Thyroid gland (tissue), 4 donors: ENCODE results near the gene SGSM2. TPM values are rescaled to one million over a fixed set of nuclear protein-coding genes. Genes with fewer than 3 reads are reported as not detected.

Experiments used
- DNase-seq, 2 donors: peaks; one replicate each; pipeline ENCODE4 v3.0.0-alpha.2; 2019
- H3K27ac ChIP-seq, 3 donors: fragments of 200-600 bp; sonication (generic); 1 replicate in 2 of 3; 2 replicates in 1 of 3; pipeline ENCODE4 v1.5.1; 2016 to 2019; ENCODE audit warnings: mild to moderate bottlenecking in 1 of 3, moderate library complexity in 1 of 3
- H3K27me3 ChIP-seq: fragments of 200-600 bp; sonication (generic); one replicate; pipeline ENCODE4 v1.5.1; 2019
- H3K36me3 ChIP-seq, 2 donors: fragments of 200-600 bp; sonication (generic); one replicate each; pipeline ENCODE4 v1.5.1; 2016 to 2019
- H3K4me1 ChIP-seq, 2 donors: fragments of 200-600 bp; sonication (generic); one replicate each; pipeline ENCODE4 v1.5.1; 2017 to 2019
- H3K4me3 ChIP-seq, 3 donors: fragments of 200-600 bp; sonication (generic); replicated peaks in 1 of 3; 1 replicate in 2 of 3; 2 replicates in 1 of 3; pipeline ENCODE4 v1.5.1; 2016; ENCODE audit warnings: mild to moderate bottlenecking in 1 of 3
- H3K9me3 ChIP-seq: fragments of 200-600 bp; sonication (generic); one replicate; pipeline ENCODE4 v1.5.1; 2017
- POLR2A ChIP-seq, 2 donors: fragments of 450-650 bp; IDR thresholded peaks; one replicate each; pipeline ENCODE4 v1.6.1; 2017; ENCODE audit warnings: antibody characterized with exemption in 2 of 2, mild to moderate bottlenecking in 2 of 2, moderate library complexity in 1 of 2
- WGBS, 2 donors: methylation state at CpG; one replicate each; pipeline ENCODE4 v1.1.5; 2017; 5-methylcytosine and 5-hydroxymethylcytosine counted together
- intact Hi-C: fragments of 100-400 bp; cut with DNase I; formaldehyde crosslinking; loops from one replicate; pipeline ENCODE4 v1.15.1; 2023
- total RNA-seq, 4 donors: library from RNA; depleted of rRNA; stranded (reverse); fragments of >200 nt; gene quantifications; one replicate each; pipeline ENCODE4 v1.2.3, GENCODE V29; 2016
- TF ChIP-seq, protein P1 (sequence below), 6 experiments: fragments of 200-600 bp in 3 of 6; fragments of 450-650 bp in 3 of 6; sonication (generic) in 3 of 6; IDR thresholded peaks; one replicate each; pipeline ENCODE4 v1.5.1; 2016 to 2019; ENCODE audit warnings: antibody characterized with exemption in 6 of 6, mild to moderate bottlenecking in 2 of 6, inconsistent platforms in 1 of 6, moderate library complexity in 1 of 6

SGSM2 gene
- total RNA-seq, 4 donors from 2014 or later = 47.8 to 82.7 (median 63.2) TPM

- Histone ChIP-seq H3K4me1 (peaks cover 50 to 60% of the 10 kb centered on the region in 2 donors), H3K36me3 (peaks cover 0 to 4% of the 10 kb centered on the region in 2 donors), H3K9me3 (no peaks in the 10 kb centered on the region), H3K27me3 (no peaks in the 10 kb centered on the region), H3K4me3 (peak overlapping the region; percentile 38 to 68 (median 56)), H3K27ac (peak overlapping the region; percentile 81 to 96 (median 95))
- TF ChIP-seq, protein P1, sequence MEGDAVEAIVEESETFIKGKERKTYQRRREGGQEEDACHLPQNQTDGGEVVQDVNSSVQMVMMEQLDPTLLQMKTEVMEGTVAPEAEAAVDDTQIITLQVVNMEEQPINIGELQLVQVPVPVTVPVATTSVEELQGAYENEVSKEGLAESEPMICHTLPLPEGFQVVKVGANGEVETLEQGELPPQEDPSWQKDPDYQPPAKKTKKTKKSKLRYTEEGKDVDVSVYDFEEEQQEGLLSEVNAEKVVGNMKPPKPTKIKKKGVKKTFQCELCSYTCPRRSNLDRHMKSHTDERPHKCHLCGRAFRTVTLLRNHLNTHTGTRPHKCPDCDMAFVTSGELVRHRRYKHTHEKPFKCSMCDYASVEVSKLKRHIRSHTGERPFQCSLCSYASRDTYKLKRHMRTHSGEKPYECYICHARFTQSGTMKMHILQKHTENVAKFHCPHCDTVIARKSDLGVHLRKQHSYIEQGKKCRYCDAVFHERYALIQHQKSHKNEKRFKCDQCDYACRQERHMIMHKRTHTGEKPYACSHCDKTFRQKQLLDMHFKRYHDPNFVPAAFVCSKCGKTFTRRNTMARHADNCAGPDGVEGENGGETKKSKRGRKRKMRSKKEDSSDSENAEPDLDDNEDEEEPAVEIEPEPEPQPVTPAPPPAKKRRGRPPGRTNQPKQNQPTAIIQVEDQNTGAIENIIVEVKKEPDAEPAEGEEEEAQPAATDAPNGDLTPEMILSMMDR (IDR thresholded peaks at IDR 0.05) = no peak
- TF ChIP-seq POLR2A (IDR thresholded peaks at IDR 0.05) = peak in 1 of 2 donors; percentile 82
- peak; percentile 95 for DNase-seq
- intact Hi-C loops = no loop called here
- 3 to 13% methylated on average over 11 to 26 of the region's 83 CpGs for WGBS, 2 donors
These were observed 55.2 kb downstream of the SGSM2 start for GRCh38 chr17:2392252-2393173.

GRCh38 chr17:2393174-2393953 lies 56.1 kb downstream of the SGSM2 start:
- Histone ChIP-seq H3K27ac (peak overlapping the region; percentile 81 to 96 (median 95)), H3K4me3 (peak overlapping the region; percentile 38 to 68 (median 56)), H3K27me3 (no peaks in the 10 kb centered on the region), H3K9me3 (no peaks in the 10 kb centered on the region), H3K4me1 (peaks cover 58 to 68% of the 10 kb centered on the region in 2 donors), H3K36me3 (no peaks in the 10 kb centered on the region)
- WGBS, 2 donors = 0% methylated on average over 17 to 21 of the region's 99 CpGs
- TF ChIP-seq POLR2A (IDR thresholded peaks at IDR 0.05) = peak; percentile 38 to 84
- TF ChIP-seq, protein P1 (IDR thresholded peaks at IDR 0.05) = peak in 1 of 6 experiments; percentile 1
- intact Hi-C loops = no loop called here
- DNase-seq = peak; percentile 89 to 90

DNA sequence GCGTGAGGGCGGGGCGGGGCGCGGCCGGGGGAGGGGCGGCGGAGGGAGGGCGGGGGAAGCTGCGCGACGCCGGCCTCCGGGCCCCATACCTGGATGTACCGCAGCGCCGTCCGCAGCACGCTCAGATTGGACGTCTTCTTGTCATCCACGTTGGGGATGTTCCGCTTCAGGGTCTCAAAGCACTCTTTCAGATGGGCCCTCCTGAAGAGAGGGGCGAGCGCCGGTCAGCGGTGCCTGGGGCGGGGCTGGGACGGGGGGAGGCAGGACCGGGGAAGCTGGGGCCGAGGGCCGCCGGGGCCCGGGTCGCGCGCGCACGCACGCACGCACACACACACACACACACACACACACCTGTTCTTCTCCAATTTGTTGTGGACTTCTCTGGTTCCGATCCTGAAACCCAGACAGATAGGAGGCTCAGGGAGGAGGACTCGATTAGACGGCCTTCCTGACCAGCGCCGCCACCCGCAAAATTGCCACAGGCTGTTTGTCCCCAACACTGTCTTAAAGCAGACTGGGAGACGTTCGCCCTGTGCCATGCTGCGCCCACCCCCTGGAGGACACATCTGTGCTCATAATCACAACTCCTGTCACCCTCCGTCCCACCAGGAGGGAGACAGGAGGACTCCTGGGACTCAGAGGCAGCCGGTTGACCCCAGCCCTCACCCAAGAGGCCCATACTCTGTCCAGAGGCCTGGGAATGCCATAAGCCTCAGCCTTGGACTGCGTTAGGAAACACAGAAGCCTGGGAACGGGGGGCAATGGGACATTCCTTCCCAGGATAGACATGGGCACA lies 56.9 kb downstream of the SGSM2 start:
- no peaks in the 10 kb centered on the region for H3K27me3 ChIP-seq
- peak overlapping the region; percentile 59 to 95 (median 92) for H3K27ac ChIP-seq
- TF ChIP-seq POLR2A (IDR thresholded peaks at IDR 0.05) = no peak
- TF ChIP-seq, protein P1 (IDR thresholded peaks at IDR 0.05) = no peak
- 34 to 75% methylated on average over 10 to 24 of the region's 53 CpGs for WGBS, 2 donors
- no peaks in the 10 kb centered on the region for H3K9me3 ChIP-seq
- no peaks in the 10 kb centered on the region for H3K36me3 ChIP-seq
- DNase-seq = peak in 1 of 2 donors; percentile 14
- intact Hi-C loops = no loop called here
- H3K4me3 ChIP-seq = peak overlapping the region in 1 of 3 donors; percentile 56
- H3K4me1 ChIP-seq = peaks cover 64 to 75% of the 10 kb centered on the region in 2 donors

DNA sequence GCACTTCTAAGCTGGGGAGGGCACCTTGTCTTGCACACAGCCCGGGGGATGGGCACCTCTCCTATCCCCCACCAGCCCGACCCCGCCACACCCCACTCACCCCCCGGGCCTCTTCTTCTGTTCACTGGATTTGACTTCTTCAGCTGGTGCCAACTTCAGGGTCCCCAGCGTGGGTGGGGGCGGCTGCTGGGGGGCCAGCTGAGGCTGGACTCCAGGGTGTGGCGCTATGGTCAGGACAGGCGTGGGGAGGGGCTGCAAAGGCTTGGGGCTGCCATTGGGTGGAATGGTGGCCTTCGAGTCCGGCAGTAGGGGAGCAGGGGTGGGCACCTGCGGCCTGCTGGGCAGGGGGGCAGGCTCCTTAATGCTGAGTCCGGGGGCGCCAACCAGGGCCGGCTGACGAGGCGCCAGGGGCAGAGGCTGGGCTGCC lies 57.5 kb downstream of the SGSM2 start:
- intact Hi-C loops = no loop called here
- no peaks in the 10 kb centered on the region for H3K27me3 ChIP-seq
- H3K9me3 ChIP-seq = no peaks in the 10 kb centered on the region
- no peak for DNase-seq
- H3K4me1 ChIP-seq = peaks cover 65 to 75% of the 10 kb centered on the region in 2 donors
- H3K27ac ChIP-seq = peak overlapping the region in 2 of 3 donors; percentile 92 to 95
- H3K4me3 ChIP-seq = no peak overlapping the region
- H3K36me3 ChIP-seq = no peaks in the 10 kb centered on the region
- 87 to 89% methylated on average over 12 to 14 of the region's 16 CpGs for WGBS, 2 donors
- TF ChIP-seq, protein P1 (IDR thresholded peaks at IDR 0.05) = no peak
- TF ChIP-seq POLR2A (IDR thresholded peaks at IDR 0.05) = no peak
